GM23338 (cell line): ENCODE data around the gene LCE6A. TPM values are rescaled to one million over a fixed set of nuclear protein-coding genes. Genes with fewer than 3 reads are reported as not detected.

Experiments used
- ATAC-seq: fragments of 200-7000 bp; cut with Tn5 transposase; 3 replicates; pipeline ENCODE4 v1.9.1; 2020
- DNase-seq: peaks from one replicate; pipeline ENCODE4 v3.0.0-alpha.2; 2015; ENCODE audit warnings: low spot score
- H2AFZ ChIP-seq: fragments of 200-600 bp; sonication (generic); 2 replicates; pipeline ENCODE4 v1.8.0; 2016; ENCODE audit warnings: antibody characterized with exemption, mild to moderate bottlenecking, moderate library complexity
- H3F3A ChIP-seq: fragments of 200-600 bp; sonication (generic); replicated peaks from 2 replicates; pipeline ENCODE4 v1.8.0; 2017; ENCODE audit warnings: antibody characterized with exemption, mixed run types, low read depth
- H3K27ac ChIP-seq: fragments of 200-600 bp; sonication (generic); 2 replicates; pipeline ENCODE4 v1.6.1; 2016; ENCODE audit warnings: low read depth
- H3K27me3 ChIP-seq: fragments of 200-600 bp; sonication (generic); 2 replicates; pipeline ENCODE4 v1.8.0; 2016; ENCODE audit warnings: mild to moderate bottlenecking, mixed run types, moderate library complexity; ENCODE audit not compliant: insufficient read depth
- H3K36me3 ChIP-seq: fragments of 200-600 bp; sonication (generic); 2 replicates; pipeline ENCODE4 v1.8.0; 2016; ENCODE audit warnings: mild to moderate bottlenecking; ENCODE audit not compliant: insufficient read depth
- H3K4me1 ChIP-seq: fragments of 200-600 bp; sonication (generic); 2 replicates; pipeline ENCODE4 v1.8.0; 2016; ENCODE audit warnings: mild to moderate bottlenecking, moderate library complexity; ENCODE audit not compliant: insufficient read depth
- H3K4me2 ChIP-seq: fragments of 200-600 bp; sonication (generic); 2 replicates; pipeline ENCODE4 v1.7.1; 2017; ENCODE audit warnings: mixed run types
- H3K4me3 ChIP-seq: fragments of 200-600 bp; sonication (generic); 2 replicates; pipeline ENCODE4 v1.6.1; 2016; ENCODE audit warnings: mixed run types
- H3K79me2 ChIP-seq: fragments of 200-600 bp; sonication (generic); replicated peaks from 2 replicates; pipeline ENCODE4 v1.8.0; 2017; ENCODE audit warnings: mild to moderate bottlenecking; ENCODE audit not compliant: insufficient read depth
- H3K9me2 ChIP-seq: fragments of 200-600 bp; sonication (generic); 2 replicates; pipeline ENCODE4 v1.8.0; 2017; ENCODE audit not compliant: insufficient read depth
- H4K20me1 ChIP-seq: fragments of 200-600 bp; sonication (generic); replicated peaks from 2 replicates; pipeline ENCODE4 v1.8.0; 2017; ENCODE audit warnings: mild to moderate bottlenecking; ENCODE audit not compliant: insufficient read depth
- H3K27ac Mint-ChIP-seq: 2 replicates; pipeline ENCODE4 v1.8.0; 2020; ENCODE audit warnings: inconsistent platforms, mild to moderate bottlenecking, moderate library complexity, mixed read lengths
- H3K27me3 Mint-ChIP-seq: 3 replicates; pipeline ENCODE4 v1.8.0; 2022; ENCODE audit warnings: low read depth, mild to moderate bottlenecking, moderate library complexity, mixed read lengths, inconsistent platforms; ENCODE audit not compliant: insufficient read depth, poor library complexity
- H3K36me3 Mint-ChIP-seq: 3 replicates; pipeline ENCODE4 v1.8.0; 2021; ENCODE audit warnings: low read depth, mild to moderate bottlenecking, inconsistent platforms, moderate library complexity, mixed read lengths
- H3K4me1 Mint-ChIP-seq: 3 replicates; pipeline ENCODE4 v1.8.0; 2020; ENCODE audit warnings: mild to moderate bottlenecking, inconsistent platforms, mixed read lengths
- H3K4me3 Mint-ChIP-seq: 3 replicates; pipeline ENCODE4 v1.8.0; 2021; ENCODE audit warnings: moderate library complexity, mild to moderate bottlenecking, inconsistent platforms, mixed read lengths
- H3K9me3 Mint-ChIP-seq: 3 replicates; pipeline ENCODE4 v1.8.0; 2020; ENCODE audit warnings: moderate library complexity, mild to moderate bottlenecking, inconsistent platforms, mixed read lengths
- CREB1 ChIP-seq: fragments of 250-450 bp; sonication (Bioruptor Pico); IDR thresholded peaks from 2 replicates; pipeline ENCODE4 v1.5.0; 2020; ENCODE audit warnings: low read depth, mild to moderate bottlenecking, moderate library complexity
- EZH2 ChIP-seq: fragments of 200-600 bp; sonication (generic); IDR thresholded peaks from one replicate; pipeline ENCODE4 v1.8.0; 2017; ENCODE audit warnings: antibody characterized with exemption, mild to moderate bottlenecking, low read depth; ENCODE audit not compliant: unreplicated experiment
- EZH2phosphoT487 ChIP-seq: fragments of 200-600 bp; sonication (generic); IDR thresholded peaks from one replicate; pipeline ENCODE4 v1.8.1; 2018; ENCODE audit warnings: antibody characterized with exemption; ENCODE audit not compliant: unreplicated experiment
- JUNB ChIP-seq: IDR thresholded peaks from one replicate; pipeline ENCODE4 v1.6.1; 2016; ENCODE audit warnings: antibody characterized with exemption; ENCODE audit not compliant: unreplicated experiment
- NANOG ChIP-seq: IDR thresholded peaks from 2 replicates; pipeline ENCODE4 v1.6.1; 2016; ENCODE audit warnings: antibody characterized with exemption, borderline replicate concordance
- POLR2AphosphoS5 ChIP-seq: IDR thresholded peaks from 2 replicates; pipeline ENCODE4 v1.6.1; 2016; ENCODE audit warnings: antibody characterized with exemption, low read depth
- STAT1 ChIP-seq: IDR thresholded peaks from one replicate; pipeline ENCODE4 v1.6.1; 2016; ENCODE audit warnings: antibody characterized with exemption; ENCODE audit not compliant: unreplicated experiment
- ZNF114 ChIP-seq: fragments of 250-450 bp; sonication (Bioruptor Pico); IDR thresholded peaks from 2 replicates; pipeline ENCODE4 v1.5.0; 2020; ENCODE audit warnings: mild to moderate bottlenecking, moderate library complexity
- ZNF331 ChIP-seq: fragments of 250-450 bp; sonication (Bioruptor Pico); IDR thresholded peaks from 2 replicates; pipeline ENCODE4 v1.5.0; 2020; ENCODE audit warnings: low read depth, mild to moderate bottlenecking, moderate library complexity
- polyA plus RNA-seq: library from polyadenylated mRNA; unstranded; fragments of >200 nt; fragmentation: Nextera tagmentation; extraction: Ambion mirVana; gene quantifications from 2 replicates; pipeline ENCODE4 v1.2.1, GENCODE V29; 2016
- total RNA-seq: library from RNA; depleted of rRNA; stranded (reverse); fragments of >200 nt; shearing (Covaris generic); gene quantifications from 2 replicates; pipeline ENCODE4 v1.2.3, GENCODE V29; 2014
- TF ChIP-seq, protein P1 (sequence below): fragments of 250-450 bp; sonication (Bioruptor Pico); IDR thresholded peaks from 2 replicates; pipeline ENCODE4 v1.5.0; 2020; ENCODE audit warnings: mild to moderate bottlenecking, moderate library complexity
- TF ChIP-seq, protein P2 (sequence below): IDR thresholded peaks from 2 replicates; pipeline ENCODE4 v1.6.1; 2016; ENCODE audit warnings: antibody characterized with exemption
- TF ChIP-seq, protein P3 (sequence below): IDR thresholded peaks from one replicate; pipeline ENCODE4 v1.6.1; 2018; ENCODE audit warnings: antibody characterized with exemption; ENCODE audit not compliant: unreplicated experiment
- TF ChIP-seq, protein P4 (sequence below), 2 experiments: fragments of 200-600 bp in 1 of 2; sonication (generic) in 1 of 2; conservative IDR thresholded peaks; 2 replicates each; pipeline versions ENCODE4 v1.5.1 to v1.6.1; 2016 to 2017; ENCODE audit warnings: antibody characterized with exemption in 2 of 2, low read depth in 2 of 2, mild to moderate bottlenecking in 2 of 2, moderate library complexity in 1 of 2

LCE6A gene
- total and polyA plus RNA-seq, 2 experiments from 2014 or later: not detected

DNA sequence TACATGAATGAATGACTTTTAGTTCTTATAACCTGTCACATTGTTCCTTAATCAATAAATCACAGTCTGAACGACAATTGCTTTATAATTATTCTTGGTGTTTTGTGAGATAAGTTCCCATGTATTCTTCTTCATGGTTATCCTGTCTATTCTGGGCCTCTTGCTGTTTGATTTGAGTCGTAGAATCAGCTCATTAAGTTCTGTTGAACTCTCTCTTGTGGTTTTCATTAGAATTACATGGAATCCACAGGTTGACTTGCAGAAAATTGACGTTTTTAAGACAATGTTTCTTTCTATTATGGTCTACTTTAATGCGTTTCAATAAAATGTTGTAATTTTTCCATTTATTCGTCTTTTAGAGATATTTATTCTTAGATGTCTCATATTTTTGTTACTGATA, 19.4 kb upstream of the LCE6A start:
- Histone ChIP-seq H3K27ac (no peak overlapping the region), H3K4me3 (no peak overlapping the region), H3K4me2 (no peak overlapping the region), H3K36me3 (no peaks in the 10 kb centered on the region), H3K79me2 (no peaks in the 10 kb centered on the region), H2AFZ (no peak overlapping the region), H3F3A (no peaks in the 10 kb centered on the region), H3K27me3 (no peaks in the 10 kb centered on the region), H3K4me1 (no peaks in the 10 kb centered on the region), H4K20me1 (no peaks in the 10 kb centered on the region), H3K9me2 (no peaks in the 10 kb centered on the region)
- no peaks in the 10 kb centered on the region for H3K4me1 Mint-ChIP-seq
- no peaks in the 10 kb centered on the region for H3K9me3 Mint-ChIP-seq
- H3K27ac Mint-ChIP-seq: no peak overlapping the region
- H3K27me3 Mint-ChIP-seq: peaks cover 3% of the 10 kb centered on the region
- TF ChIP-seq JUNB (no peak), NANOG (no peak), EZH2 (no peak), CREB1 (CRISPR knock-in tag) (no peak), EZH2phosphoT487 (no peak), POLR2AphosphoS5 (no peak), ZNF331 (CRISPR knock-in tag) (no peak), STAT1 (no peak), ZNF114 (CRISPR knock-in tag) (no peak)
- TF ChIP-seq, protein P1, sequence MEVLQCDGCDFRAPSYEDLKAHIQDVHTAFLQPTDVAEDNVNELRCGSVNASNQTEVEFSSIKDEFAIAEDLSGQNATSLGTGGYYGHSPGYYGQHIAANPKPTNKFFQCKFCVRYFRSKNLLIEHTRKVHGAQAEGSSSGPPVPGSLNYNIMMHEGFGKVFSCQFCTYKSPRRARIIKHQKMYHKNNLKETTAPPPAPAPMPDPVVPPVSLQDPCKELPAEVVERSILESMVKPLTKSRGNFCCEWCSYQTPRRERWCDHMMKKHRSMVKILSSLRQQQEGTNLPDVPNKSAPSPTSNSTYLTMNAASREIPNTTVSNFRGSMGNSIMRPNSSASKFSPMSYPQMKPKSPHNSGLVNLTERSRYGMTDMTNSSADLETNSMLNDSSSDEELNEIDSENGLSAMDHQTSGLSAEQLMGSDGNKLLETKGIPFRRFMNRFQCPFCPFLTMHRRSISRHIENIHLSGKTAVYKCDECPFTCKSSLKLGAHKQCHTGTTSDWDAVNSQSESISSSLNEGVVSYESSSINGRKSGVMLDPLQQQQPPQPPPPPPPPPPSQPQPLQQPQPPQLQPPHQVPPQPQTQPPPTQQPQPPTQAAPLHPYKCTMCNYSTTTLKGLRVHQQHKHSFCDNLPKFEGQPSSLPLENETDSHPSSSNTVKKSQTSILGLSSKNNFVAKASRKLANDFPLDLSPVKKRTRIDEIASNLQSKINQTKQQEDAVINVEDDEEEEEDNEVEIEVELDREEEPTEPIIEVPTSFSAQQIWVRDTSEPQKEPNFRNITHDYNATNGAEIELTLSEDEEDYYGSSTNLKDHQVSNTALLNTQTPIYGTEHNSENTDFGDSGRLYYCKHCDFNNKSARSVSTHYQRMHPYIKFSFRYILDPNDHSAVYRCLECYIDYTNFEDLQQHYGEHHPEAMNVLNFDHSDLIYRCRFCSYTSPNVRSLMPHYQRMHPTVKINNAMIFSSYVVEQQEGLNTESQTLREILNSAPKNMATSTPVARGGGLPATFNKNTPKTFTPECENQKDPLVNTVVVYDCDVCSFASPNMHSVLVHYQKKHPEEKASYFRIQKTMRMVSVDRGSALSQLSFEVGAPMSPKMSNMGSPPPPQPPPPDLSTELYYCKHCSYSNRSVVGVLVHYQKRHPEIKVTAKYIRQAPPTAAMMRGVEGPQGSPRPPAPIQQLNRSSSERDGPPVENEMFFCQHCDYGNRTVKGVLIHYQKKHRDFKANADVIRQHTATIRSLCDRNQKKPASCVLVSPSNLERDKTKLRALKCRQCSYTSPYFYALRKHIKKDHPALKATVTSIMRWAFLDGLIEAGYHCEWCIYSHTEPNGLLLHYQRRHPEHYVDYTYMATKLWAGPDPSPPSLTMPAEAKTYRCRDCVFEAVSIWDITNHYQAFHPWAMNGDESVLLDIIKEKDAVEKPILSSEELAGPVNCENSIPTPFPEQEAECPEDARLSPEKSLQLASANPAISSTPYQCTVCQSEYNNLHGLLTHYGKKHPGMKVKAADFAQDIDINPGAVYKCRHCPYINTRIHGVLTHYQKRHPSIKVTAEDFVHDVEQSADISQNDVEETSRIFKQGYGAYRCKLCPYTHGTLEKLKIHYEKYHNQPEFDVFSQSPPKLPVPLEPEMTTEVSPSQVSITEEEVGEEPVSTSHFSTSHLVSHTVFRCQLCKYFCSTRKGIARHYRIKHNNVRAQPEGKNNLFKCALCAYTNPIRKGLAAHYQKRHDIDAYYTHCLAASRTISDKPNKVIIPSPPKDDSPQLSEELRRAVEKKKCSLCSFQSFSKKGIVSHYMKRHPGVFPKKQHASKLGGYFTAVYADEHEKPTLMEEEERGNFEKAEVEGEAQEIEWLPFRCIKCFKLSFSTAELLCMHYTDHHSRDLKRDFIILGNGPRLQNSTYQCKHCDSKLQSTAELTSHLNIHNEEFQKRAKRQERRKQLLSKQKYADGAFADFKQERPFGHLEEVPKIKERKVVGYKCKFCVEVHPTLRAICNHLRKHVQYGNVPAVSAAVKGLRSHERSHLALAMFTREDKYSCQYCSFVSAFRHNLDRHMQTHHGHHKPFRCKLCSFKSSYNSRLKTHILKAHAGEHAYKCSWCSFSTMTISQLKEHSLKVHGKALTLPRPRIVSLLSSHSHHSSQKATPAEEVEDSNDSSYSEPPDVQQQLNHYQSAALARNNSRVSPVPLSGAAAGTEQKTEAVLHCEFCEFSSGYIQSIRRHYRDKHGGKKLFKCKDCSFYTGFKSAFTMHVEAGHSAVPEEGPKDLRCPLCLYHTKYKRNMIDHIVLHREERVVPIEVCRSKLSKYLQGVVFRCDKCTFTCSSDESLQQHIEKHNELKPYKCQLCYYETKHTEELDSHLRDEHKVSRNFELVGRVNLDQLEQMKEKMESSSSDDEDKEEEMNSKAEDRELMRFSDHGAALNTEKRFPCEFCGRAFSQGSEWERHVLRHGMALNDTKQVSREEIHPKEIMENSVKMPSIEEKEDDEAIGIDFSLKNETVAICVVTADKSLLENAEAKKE: no peak
- TF ChIP-seq, protein P2, sequence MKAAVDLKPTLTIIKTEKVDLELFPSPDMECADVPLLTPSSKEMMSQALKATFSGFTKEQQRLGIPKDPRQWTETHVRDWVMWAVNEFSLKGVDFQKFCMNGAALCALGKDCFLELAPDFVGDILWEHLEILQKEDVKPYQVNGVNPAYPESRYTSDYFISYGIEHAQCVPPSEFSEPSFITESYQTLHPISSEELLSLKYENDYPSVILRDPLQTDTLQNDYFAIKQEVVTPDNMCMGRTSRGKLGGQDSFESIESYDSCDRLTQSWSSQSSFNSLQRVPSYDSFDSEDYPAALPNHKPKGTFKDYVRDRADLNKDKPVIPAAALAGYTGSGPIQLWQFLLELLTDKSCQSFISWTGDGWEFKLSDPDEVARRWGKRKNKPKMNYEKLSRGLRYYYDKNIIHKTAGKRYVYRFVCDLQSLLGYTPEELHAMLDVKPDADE: no peak
- TF ChIP-seq, protein P3, sequence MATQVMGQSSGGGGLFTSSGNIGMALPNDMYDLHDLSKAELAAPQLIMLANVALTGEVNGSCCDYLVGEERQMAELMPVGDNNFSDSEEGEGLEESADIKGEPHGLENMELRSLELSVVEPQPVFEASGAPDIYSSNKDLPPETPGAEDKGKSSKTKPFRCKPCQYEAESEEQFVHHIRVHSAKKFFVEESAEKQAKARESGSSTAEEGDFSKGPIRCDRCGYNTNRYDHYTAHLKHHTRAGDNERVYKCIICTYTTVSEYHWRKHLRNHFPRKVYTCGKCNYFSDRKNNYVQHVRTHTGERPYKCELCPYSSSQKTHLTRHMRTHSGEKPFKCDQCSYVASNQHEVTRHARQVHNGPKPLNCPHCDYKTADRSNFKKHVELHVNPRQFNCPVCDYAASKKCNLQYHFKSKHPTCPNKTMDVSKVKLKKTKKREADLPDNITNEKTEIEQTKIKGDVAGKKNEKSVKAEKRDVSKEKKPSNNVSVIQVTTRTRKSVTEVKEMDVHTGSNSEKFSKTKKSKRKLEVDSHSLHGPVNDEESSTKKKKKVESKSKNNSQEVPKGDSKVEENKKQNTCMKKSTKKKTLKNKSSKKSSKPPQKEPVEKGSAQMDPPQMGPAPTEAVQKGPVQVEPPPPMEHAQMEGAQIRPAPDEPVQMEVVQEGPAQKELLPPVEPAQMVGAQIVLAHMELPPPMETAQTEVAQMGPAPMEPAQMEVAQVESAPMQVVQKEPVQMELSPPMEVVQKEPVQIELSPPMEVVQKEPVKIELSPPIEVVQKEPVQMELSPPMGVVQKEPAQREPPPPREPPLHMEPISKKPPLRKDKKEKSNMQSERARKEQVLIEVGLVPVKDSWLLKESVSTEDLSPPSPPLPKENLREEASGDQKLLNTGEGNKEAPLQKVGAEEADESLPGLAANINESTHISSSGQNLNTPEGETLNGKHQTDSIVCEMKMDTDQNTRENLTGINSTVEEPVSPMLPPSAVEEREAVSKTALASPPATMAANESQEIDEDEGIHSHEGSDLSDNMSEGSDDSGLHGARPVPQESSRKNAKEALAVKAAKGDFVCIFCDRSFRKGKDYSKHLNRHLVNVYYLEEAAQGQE: no peak
- TF ChIP-seq, protein P4, sequence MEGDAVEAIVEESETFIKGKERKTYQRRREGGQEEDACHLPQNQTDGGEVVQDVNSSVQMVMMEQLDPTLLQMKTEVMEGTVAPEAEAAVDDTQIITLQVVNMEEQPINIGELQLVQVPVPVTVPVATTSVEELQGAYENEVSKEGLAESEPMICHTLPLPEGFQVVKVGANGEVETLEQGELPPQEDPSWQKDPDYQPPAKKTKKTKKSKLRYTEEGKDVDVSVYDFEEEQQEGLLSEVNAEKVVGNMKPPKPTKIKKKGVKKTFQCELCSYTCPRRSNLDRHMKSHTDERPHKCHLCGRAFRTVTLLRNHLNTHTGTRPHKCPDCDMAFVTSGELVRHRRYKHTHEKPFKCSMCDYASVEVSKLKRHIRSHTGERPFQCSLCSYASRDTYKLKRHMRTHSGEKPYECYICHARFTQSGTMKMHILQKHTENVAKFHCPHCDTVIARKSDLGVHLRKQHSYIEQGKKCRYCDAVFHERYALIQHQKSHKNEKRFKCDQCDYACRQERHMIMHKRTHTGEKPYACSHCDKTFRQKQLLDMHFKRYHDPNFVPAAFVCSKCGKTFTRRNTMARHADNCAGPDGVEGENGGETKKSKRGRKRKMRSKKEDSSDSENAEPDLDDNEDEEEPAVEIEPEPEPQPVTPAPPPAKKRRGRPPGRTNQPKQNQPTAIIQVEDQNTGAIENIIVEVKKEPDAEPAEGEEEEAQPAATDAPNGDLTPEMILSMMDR (conservative IDR thresholded peaks at IDR 0.05; ENCODE audit: low read depth in 2 of 2): no peak
- H3K4me3 Mint-ChIP-seq: no peak overlapping the region
- DNase-seq (no peak), ATAC-seq (no peak)
- H3K36me3 Mint-ChIP-seq: no peaks in the 10 kb centered on the region
